KBM-7 (cell line): ENCODE measurements around the gene EXOSC1.

Source experiments
- DNase-seq: peaks from one replicate; pipeline ENCODE4 v3.0.0-alpha.2; 2015
- in situ Hi-C: fragments of 300-500 bp; cut with MboI; formaldehyde crosslinking; loops from 2 replicates; pipeline ENCODE4 v1.14.3; 2020; ENCODE audit warnings: low sequenced_read_pairs, low pct_unique_long_range_greater_than_20kb, mixed read lengths

Gene EXOSC1

GRCh38 chr10:97463363-97464132 is 17.7 kb upstream of the EXOSC1 start:
- in situ Hi-C loops: no loop called here
- peak; percentile 75 for DNase-seq

DNA sequence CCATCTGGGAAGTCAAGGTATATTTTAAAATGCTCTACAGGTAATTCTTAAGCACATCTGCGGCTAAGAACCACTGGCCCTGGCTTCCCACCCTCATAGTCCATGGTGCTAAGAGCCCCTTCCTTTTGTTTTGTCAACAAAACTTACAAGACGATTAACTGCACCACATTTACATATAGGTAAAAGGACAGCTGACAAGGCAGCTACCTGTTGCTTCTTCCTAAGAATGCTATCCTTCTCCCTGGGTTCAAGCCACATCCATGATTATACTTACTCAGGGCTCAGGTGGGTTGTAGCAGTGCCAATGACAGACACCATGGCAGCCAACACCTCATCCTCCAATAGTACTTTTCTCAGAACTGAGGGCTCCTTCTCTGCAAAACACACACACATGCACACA is 16.5 kb upstream of the EXOSC1 start:
- no peak for DNase-seq
- in situ Hi-C loops: no loop called here

DNA sequence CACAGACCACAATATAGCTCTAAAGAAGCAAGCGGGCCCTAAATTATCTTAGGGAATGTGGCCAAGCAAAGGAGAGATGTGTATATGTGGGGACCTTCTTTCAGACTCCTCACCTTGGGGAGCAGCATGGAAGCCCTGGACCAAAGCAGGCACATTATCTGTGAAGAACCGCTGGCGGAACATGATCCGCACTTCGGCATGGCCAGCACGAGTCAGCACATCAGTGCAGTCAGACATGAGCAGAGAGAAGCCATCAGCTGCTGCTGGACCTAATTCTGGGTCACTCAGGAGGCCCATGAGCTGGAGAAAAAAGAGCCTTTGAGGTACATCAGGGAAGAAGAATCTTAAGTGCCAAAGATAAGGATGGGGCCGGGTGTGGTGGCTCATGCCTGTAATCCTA is 14.1 kb upstream of the EXOSC1 start:
- in situ Hi-C loops: no loop called here
- no peak for DNase-seq

DNA sequence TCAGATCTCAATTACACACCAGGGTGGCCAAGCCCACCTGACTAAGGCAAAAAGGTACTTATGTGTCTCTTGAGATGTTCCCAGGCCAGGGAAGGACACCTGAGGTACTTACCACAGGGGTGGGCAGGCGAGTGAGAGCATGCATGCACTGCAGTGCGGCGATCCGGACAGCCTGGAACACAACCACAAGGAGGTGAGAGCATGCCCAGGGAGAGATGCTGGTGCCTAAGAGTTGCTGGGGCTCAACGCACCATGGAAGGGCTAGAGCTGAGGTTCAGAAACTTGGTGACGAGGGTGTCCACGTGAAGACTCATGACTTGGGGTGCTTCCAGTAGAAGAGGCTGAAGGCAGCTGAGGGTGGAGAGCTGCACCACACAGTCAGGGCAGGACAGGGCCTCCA is 13.3 kb upstream of the EXOSC1 start:
- no peak for DNase-seq
- in situ Hi-C loops: no loop called here

- DNase-seq: no peak
- in situ Hi-C loops: no loop called here
Observed at GRCh38 chr10:97456686-97457065, 10.9 kb upstream of the EXOSC1 start.

GRCh38 chr10:97456034-97456685 is 10.4 kb upstream of the EXOSC1 start:
- no peak for DNase-seq

GRCh38 chr10:97454330-97455036 is 8.7 kb upstream of the EXOSC1 start:
- in situ Hi-C loops: no loop called here

More at GRCh38 chr10:97456034-97456685, 10.4 kb upstream of the EXOSC1 start:
- in situ Hi-C loops: no loop called here

DNA sequence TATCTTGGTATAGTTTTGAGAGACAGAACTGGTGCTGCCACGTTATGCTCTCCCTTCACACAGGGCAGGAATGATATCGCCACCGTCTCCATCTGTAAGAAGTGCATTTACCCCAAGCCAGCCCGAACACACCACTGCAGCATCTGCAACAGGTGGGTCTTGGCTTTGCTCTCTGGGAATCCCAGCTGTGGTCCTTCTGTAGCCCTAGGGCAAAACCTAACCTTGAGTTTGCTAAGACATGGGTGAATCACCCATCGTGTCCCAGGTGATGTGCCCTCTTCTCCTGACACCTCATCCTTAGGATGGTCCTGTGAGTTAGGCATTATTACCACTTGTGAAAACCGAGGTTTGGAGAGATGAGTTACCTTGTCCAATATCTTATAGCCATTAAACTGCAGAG is 6.5 kb upstream of the EXOSC1 start:
- no peak for DNase-seq
- in situ Hi-C loops: no loop called here

More at GRCh38 chr10:97454330-97455036, 8.7 kb upstream of the EXOSC1 start:
- no peak for DNase-seq

DNA sequence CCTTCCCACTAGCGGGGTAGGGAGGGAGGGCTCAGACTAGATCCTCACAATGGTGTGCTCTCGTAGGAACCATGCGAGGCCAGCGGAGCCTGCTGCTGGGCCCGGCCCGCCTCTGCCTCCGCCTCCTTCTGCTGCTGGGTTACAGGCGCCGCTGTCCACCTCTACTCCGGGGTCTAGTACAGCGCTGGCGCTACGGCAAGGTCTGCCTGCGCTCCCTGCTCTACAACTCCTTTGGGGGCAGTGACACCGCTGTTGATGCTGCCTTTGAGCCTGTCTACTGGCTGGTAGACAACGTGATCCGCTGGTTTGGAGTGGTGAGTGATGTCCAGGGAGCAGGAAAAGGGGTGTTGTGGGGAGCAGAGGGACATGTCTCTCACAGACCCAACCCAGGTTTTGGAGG is 5.8 kb upstream of the EXOSC1 start:
- in situ Hi-C loops: no loop called here
- DNase-seq: no peak

DNA sequence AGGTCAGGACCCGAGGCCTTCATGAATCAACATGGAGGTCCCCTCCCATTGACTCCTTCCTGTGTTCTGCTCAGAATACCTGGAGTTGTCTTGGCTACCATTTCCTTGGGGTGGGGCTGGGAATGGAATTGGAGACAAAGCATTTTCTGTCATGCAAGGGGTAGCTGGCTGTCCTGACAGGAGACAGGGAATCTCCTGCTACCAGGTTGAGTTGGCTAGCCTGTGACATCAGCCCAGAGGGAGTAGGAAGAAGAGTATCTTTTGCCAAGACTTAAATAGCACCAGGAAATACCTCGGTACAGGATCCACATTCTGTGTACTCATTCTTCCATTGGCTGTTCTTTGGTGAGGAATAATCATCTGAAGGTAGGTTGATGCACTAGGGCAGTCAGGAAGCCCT is 5.0 kb upstream of the EXOSC1 start:
- in situ Hi-C loops: no loop called here
- DNase-seq: no peak

DNA sequence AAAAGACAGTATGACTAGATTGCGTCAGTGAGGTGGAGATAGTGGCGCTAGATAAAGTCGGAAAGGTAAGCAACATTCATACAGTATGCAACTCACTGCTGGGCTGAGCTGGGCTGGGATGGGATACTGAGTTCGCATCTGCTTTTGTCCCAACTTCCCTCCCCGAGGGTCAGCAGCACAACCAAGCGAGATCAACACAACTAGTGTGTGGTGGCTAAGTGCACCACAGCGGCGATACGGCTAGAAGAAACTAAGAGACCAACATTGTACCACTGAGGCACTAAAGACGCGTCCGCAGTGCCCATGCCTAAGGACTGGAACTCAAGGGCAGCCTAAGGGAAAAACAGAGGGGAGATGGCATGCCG is 467 bp downstream of the EXOSC1 start:
- no peak for DNase-seq
- in situ Hi-C loops: no loop called here

- DNase-seq: no peak
- in situ Hi-C loops: no loop called here
Observed at GRCh38 chr10:97444212-97444611, 1.6 kb downstream of the EXOSC1 start.

DNA sequence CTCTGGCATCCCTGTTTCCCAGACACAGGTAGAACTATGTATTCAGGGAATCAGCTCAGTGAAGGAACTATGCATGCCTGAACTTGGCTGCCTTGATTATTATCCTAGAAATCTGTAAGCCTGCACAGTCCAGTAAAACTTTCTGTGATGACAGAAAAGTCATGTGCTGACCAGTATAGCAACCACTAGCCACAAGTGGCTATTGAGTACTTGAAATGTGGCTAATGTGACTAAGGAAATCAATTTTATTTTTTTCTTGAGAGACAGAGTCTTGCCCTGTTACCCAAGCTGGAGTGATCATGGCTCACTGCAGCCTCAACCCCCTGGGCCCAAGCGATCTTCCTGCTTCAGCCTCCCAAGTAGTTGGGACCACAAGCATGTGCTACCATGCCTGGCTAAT is 3.5 kb downstream of the EXOSC1 start:
- in situ Hi-C loops: no loop called here
- DNase-seq: no peak

- in situ Hi-C loops: no loop called here
- no peak for DNase-seq
Observed at GRCh38 chr10:97435211-97435610, 10.6 kb downstream of the EXOSC1 start.

DNA sequence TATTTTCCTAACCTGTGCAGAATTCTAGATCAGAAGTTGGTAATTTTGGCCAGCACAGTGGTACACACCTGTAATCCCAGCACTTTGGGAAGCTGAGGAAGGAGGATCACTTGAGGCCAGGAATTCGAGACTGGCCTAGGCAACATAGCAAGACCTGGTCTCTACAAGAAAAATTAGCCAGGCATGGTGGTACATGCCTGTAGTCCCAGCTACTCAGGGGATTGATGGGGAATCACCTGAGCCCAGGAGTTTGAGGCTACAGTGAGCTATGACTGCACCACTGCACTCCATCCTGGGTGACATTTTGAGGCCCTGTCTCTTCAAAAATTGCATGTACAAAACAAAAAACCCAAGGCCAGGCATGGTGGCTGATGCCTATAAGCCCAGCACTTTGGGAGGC is 11.2 kb downstream of the EXOSC1 start:
- no peak for DNase-seq
- in situ Hi-C loops: no loop called here

GRCh38 chr10:97434055-97434454 is 11.8 kb downstream of the EXOSC1 start:
- in situ Hi-C loops: no loop called here
- no peak for DNase-seq

- peak; percentile 44 for DNase-seq
- in situ Hi-C loops: no loop called here
Observed at GRCh38 chr10:97428572-97428981, 17.2 kb downstream of the EXOSC1 start.

DNA sequence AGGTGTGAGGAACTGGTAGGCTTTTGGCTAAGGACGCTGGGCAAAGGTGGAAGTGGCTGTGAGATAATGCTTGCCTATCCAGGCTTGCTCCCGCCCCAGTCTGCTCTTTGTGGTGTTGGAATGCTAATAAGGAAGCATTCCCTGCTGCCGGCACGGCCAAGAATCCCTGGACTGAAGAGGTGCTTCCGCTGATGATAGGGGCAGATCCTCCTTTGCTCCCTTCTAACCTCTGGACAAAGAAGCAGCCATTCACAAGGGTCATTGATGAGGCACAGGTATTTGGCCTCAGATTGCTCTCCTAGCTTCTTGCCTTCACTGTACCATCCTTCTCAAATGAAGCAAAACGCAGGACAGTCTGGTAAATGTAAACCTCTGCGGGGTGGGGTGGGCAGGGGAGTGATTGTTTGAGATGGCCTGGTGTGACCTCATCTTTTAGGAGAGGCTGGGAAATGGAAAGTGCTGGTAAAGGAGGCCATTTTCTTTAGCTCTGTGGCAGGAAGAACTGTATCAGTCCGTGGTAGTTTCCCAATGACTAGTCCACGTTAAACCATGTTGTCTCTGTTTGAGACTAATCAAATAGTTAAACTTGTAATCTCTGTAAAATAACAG is 18.1 kb downstream of the EXOSC1 start:
- no peak for DNase-seq
- in situ Hi-C loops: no loop called here

GRCh38 chr10:97426776-97427570 is 18.8 kb downstream of the EXOSC1 start:
- in situ Hi-C loops: no loop called here
- DNase-seq: no peak
